DOHH2 (cell line): ENCODE data around the gene B4GALT1.

Experiments used
- H3F3A ChIP-seq: fragments of 200-600 bp; sonication (generic), shearing (Covaris generic); 2 replicates; pipeline ENCODE4 v1.6.0; 2016; ENCODE audit warnings: antibody characterized with exemption, mild to moderate bottlenecking; ENCODE audit not compliant: control insufficient read depth, insufficient read depth
- H3K27ac ChIP-seq: fragments of 200-600 bp; sonication (generic); 2 replicates; pipeline ENCODE4 v1.5.1; 2014; ENCODE audit warnings: low read depth, mild to moderate bottlenecking, low read length, moderate library complexity
- H3K27me3 ChIP-seq: fragments of 200-600 bp; sonication (generic); 2 replicates; pipeline ENCODE4 v1.6.1; 2014; ENCODE audit warnings: mild to moderate bottlenecking, low read length, mixed read lengths; ENCODE audit not compliant: control insufficient read depth
- H3K36me3 ChIP-seq: fragments of 200-600 bp; sonication (generic); 2 replicates; pipeline ENCODE4 v1.6.1; 2014; ENCODE audit warnings: mild to moderate bottlenecking, low read length, moderate library complexity, mixed read lengths; ENCODE audit not compliant: control insufficient read depth
- H3K4me1 ChIP-seq: fragments of 200-600 bp; sonication (generic); 2 replicates; pipeline ENCODE4 v1.6.1; 2014; ENCODE audit warnings: mild to moderate bottlenecking, low read length, mixed read lengths; ENCODE audit not compliant: control insufficient read depth
- H3K4me2 ChIP-seq: fragments of 200-600 bp; sonication (generic); 2 replicates; pipeline ENCODE4 v1.6.0; 2014; ENCODE audit warnings: mild to moderate bottlenecking, low read length, moderate library complexity
- H3K4me3 ChIP-seq: fragments of 200-600 bp; sonication (generic); 2 replicates; pipeline ENCODE4 v1.5.1; 2014; ENCODE audit warnings: mild to moderate bottlenecking, low read length, mixed read lengths
- H3K79me2 ChIP-seq: fragments of 200-600 bp; sonication (generic); 2 replicates; pipeline ENCODE4 v1.6.1; 2014; ENCODE audit warnings: mild to moderate bottlenecking, low read length, mixed read lengths; ENCODE audit not compliant: control insufficient read depth
- H3K9me2 ChIP-seq: fragments of 200-600 bp; sonication (generic); replicated peaks from 2 replicates; pipeline ENCODE4 v1.6.1; 2014; ENCODE audit warnings: mild to moderate bottlenecking, low read length, mixed read lengths; ENCODE audit not compliant: control insufficient read depth
- H3K9me3 ChIP-seq: fragments of 200-600 bp; sonication (generic); 2 replicates; pipeline ENCODE4 v1.6.1; 2014; ENCODE audit warnings: antibody characterized with exemption, low read length, mixed read lengths; ENCODE audit not compliant: control insufficient read depth, insufficient read depth
- H4K20me1 ChIP-seq: fragments of 200-600 bp; sonication (generic); 2 replicates; pipeline ENCODE4 v1.6.0; 2014; ENCODE audit warnings: low read depth, mild to moderate bottlenecking, antibody characterized with exemption, low read length, moderate library complexity; ENCODE audit not compliant: control insufficient read depth, insufficient read depth
- CTCF ChIP-seq: fragments of 200-600 bp; sonication (generic); IDR thresholded peaks from one replicate; pipeline ENCODE4 v1.5.1; 2014; ENCODE audit warnings: antibody characterized with exemption, mild to moderate bottlenecking, low read depth, low read length; ENCODE audit not compliant: poor library complexity, severe bottlenecking
- EZH2phosphoT487 ChIP-seq: fragments of 200-600 bp; sonication (generic); IDR thresholded peaks from 2 replicates; pipeline ENCODE4 v1.6.1; 2017; ENCODE audit warnings: borderline replicate concordance, mild to moderate bottlenecking, antibody characterized with exemption, low read length, moderate library complexity, mixed read lengths

The B4GALT1 gene

GRCh38 chr9:33189331-33189791 is 22.2 kb upstream of the B4GALT1 start:
- Histone ChIP-seq H3K36me3 (no peaks in the 10 kb centered on the region), H4K20me1 (no peaks in the 10 kb centered on the region), H3F3A (no peaks in the 10 kb centered on the region), H3K4me3 (no peak overlapping the region), H3K79me2 (no peaks in the 10 kb centered on the region), H3K27me3 (peaks cover 52% of the 10 kb centered on the region), H3K9me2 (no peaks in the 10 kb centered on the region), H3K4me1 (peaks cover 5% of the 10 kb centered on the region), H3K27ac (no peak overlapping the region), H3K9me3 (no peaks in the 10 kb centered on the region), H3K4me2 (no peak overlapping the region)
- TF ChIP-seq EZH2phosphoT487 (no peak), CTCF (no peak)

GRCh38 chr9:33188711-33189110 is 21.6 kb upstream of the B4GALT1 start:
- Histone ChIP-seq H3K9me2 (no peaks in the 10 kb centered on the region), H3K9me3 (no peaks in the 10 kb centered on the region), H3K4me3 (no peak overlapping the region), H4K20me1 (no peaks in the 10 kb centered on the region), H3K79me2 (no peaks in the 10 kb centered on the region), H3K27me3 (peaks cover 52% of the 10 kb centered on the region), H3K4me2 (no peak overlapping the region), H3K27ac (no peak overlapping the region), H3K4me1 (peaks cover 5% of the 10 kb centered on the region), H3F3A (no peaks in the 10 kb centered on the region), H3K36me3 (no peaks in the 10 kb centered on the region)
- TF ChIP-seq CTCF (no peak), EZH2phosphoT487 (no peak)

- no peaks in the 10 kb centered on the region for H3K36me3 ChIP-seq
- H3K9me3 ChIP-seq = no peaks in the 10 kb centered on the region
- H3K4me2 ChIP-seq = no peak overlapping the region
- H3K27ac ChIP-seq = no peak overlapping the region
- no peak for TF ChIP-seq EZH2phosphoT487
- no peak for TF ChIP-seq CTCF
- H3K79me2 ChIP-seq = no peaks in the 10 kb centered on the region
- H4K20me1 ChIP-seq = no peaks in the 10 kb centered on the region
- H3F3A ChIP-seq = no peaks in the 10 kb centered on the region
- H3K9me2 ChIP-seq = no peaks in the 10 kb centered on the region
- H3K4me3 ChIP-seq = no peak overlapping the region
- H3K4me1 ChIP-seq = peaks cover 4% of the 10 kb centered on the region
- peaks cover 52% of the 10 kb centered on the region for H3K27me3 ChIP-seq
Measured at GRCh38 chr9:33187519-33188218, 20.5 kb upstream of the B4GALT1 start.
